HepG2 (cell line): Measurements from ENCODE around the gene NUP62. TPM values are rescaled to one million over a fixed set of nuclear protein-coding genes. Genes with fewer than 3 reads are reported as not detected.

Experiments used
- GABPB1 ChIP-seq: IDR thresholded peaks from 2 replicates; pipeline ENCODE4 v1.6.1; 2016; ENCODE audit warnings: mild to moderate bottlenecking, missing genetic modification reagents, moderate library complexity, missing compliant biosample characterization
- HDAC1 ChIP-seq: sonication (generic); formaldehyde crosslinking; IDR thresholded peaks from 2 replicates; pipeline ENCODE4 v1.5.1; 2020; ENCODE audit warnings: mild to moderate bottlenecking, missing genetic modification reagents
- JUND ChIP-seq: sonication (generic); formaldehyde crosslinking; IDR thresholded peaks from 2 replicates; pipeline ENCODE4 v1.8.0; 2022; ENCODE audit warnings: mild to moderate bottlenecking, missing genetic modification reagents
- KLF9 ChIP-seq: IDR thresholded peaks from 2 replicates; pipeline ENCODE4 v1.6.1; 2016; ENCODE audit warnings: low read depth
- MBD4 ChIP-seq: IDR thresholded peaks from 2 replicates; pipeline ENCODE4 v1.6.1; 2012; ENCODE audit warnings: low read length, inconsistent platforms, borderline replicate concordance
- MBNL3 ChIP-seq: fragments of 250-450 bp; sonication (Bioruptor Pico); conservative IDR thresholded peaks from 2 replicates; pipeline ENCODE4 v1.8.0; 2022; ENCODE audit warnings: mild to moderate bottlenecking, inconsistent platforms
- RCOR2 ChIP-seq: IDR thresholded peaks from 2 replicates; pipeline ENCODE4 v1.6.1; 2016; ENCODE audit warnings: missing biosample characterization, missing genetic modification reagents
- RNF2 ChIP-seq: fragments of 450-650 bp; conservative IDR thresholded peaks from 2 replicates; pipeline ENCODE4 v1.6.1; 2016; ENCODE audit warnings: low read depth
- TP53 ChIP-seq: sonication (generic); formaldehyde crosslinking; conservative IDR thresholded peaks from 2 replicates; pipeline ENCODE4 v1.4.0; 2020; ENCODE audit warnings: missing genetic modification reagents
- ZFP91 ChIP-seq: sonication (generic); formaldehyde crosslinking; IDR thresholded peaks from 2 replicates; pipeline ENCODE4 v1.9.0; 2022; ENCODE audit warnings: missing genetic modification reagents, mild to moderate bottlenecking, borderline replicate concordance
- ZNF367 ChIP-seq: sonication (generic); formaldehyde crosslinking; IDR thresholded peaks from 2 replicates; pipeline ENCODE4 v1.4.0; 2020; ENCODE audit warnings: missing genetic modification reagents, borderline replicate concordance
- ZNF510 ChIP-seq: sonication (generic); formaldehyde crosslinking; IDR thresholded peaks from 2 replicates; pipeline ENCODE4 v1.4.0; 2020; ENCODE audit warnings: low read depth, mild to moderate bottlenecking, missing genetic modification reagents
- ZNF776 ChIP-seq: sonication (generic); formaldehyde crosslinking; IDR thresholded peaks from 2 replicates; pipeline ENCODE4 v1.4.0; 2020; ENCODE audit warnings: mild to moderate bottlenecking, missing genetic modification reagents
- polyA plus RNA-seq, 8 experiments: library from polyadenylated mRNA; depleted of rRNA in 3 of 8; stranded (reverse) in 7 of 8; unstranded in 1 of 8; fragments of >200 nt; fragmentation: Illumina TruSeq in 4 of 8; extraction: Trizol in 4 of 8; gene quantifications; 2 replicates each; pipeline versions ENCODE4 v1.2.1 to v1.2.3, GENCODE V29; 2011 to 2016; ENCODE audit warnings: low read depth in 4 of 8, missing spikeins in 1 of 8, mixed read lengths in 1 of 8; ENCODE audit not compliant: insufficient read depth in 1 of 8
- total RNA-seq, 5 experiments: library from RNA; depleted of rRNA; stranded (reverse); fragments of >200 nt; fragmentation: Illumina TruSeq; extraction: Trizol; gene quantifications; 2 replicates each; pipeline ENCODE4 v1.2.3, GENCODE V29; 2016; ENCODE audit warnings: low read depth in 1 of 5
- TF ChIP-seq, protein P1 (sequence below): sonication (generic); formaldehyde crosslinking; IDR thresholded peaks from 2 replicates; pipeline ENCODE4 v1.4.0; 2020; ENCODE audit warnings: missing genetic modification reagents
- TF ChIP-seq, protein P2 (sequence below): IDR thresholded peaks from 2 replicates; pipeline ENCODE4 v1.6.1; 2016; ENCODE audit warnings: low read depth, control low read depth

The NUP62 gene
- total and polyA plus RNA-seq, 2 of the 13 experiments (the other 11 are each of a cell fraction or from before 2014, with no cell fraction given): 16.5 to 41.5 TPM

DNA sequence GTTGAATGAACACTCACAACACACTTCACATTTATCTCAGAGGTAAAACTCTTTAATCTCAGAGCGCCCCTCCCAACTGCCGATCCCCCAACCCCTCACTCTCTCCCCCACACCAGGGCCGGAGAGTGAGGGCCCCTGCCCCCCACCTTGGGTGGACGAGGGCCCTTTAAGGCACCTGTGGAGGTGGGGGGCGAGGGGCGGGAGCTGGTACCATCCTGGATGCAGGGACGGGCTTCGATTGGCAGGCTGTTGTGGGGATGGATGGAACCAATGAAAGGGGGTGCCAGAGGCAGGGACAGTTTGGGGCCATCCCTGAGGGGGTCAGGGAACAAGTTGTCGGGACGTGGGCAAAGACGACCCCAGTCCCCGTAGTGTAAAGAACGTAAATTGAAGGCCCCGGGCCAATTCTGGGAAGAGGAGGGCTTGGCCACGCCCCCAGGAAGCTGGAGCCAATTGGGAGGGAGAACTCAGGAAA lies 60.3 kb downstream of the NUP62 start (continued):
- no peak for TF ChIP-seq MBNL3
- TF ChIP-seq ZNF776 (CRISPR knock-in tag): no peak
- TF ChIP-seq, protein P1, sequence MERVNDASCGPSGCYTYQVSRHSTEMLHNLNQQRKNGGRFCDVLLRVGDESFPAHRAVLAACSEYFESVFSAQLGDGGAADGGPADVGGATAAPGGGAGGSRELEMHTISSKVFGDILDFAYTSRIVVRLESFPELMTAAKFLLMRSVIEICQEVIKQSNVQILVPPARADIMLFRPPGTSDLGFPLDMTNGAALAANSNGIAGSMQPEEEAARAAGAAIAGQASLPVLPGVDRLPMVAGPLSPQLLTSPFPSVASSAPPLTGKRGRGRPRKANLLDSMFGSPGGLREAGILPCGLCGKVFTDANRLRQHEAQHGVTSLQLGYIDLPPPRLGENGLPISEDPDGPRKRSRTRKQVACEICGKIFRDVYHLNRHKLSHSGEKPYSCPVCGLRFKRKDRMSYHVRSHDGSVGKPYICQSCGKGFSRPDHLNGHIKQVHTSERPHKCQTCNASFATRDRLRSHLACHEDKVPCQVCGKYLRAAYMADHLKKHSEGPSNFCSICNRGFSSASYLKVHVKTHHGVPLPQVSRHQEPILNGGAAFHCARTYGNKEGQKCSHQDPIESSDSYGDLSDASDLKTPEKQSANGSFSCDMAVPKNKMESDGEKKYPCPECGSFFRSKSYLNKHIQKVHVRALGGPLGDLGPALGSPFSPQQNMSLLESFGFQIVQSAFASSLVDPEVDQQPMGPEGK: peak; percentile 78
- TF ChIP-seq RNF2: no peak
- no peak for TF ChIP-seq JUND (CRISPR knock-in tag)
- TF ChIP-seq HDAC1 (CRISPR knock-in tag): peak; percentile 11; the same call in 1 of the 2 replicates
- TF ChIP-seq, protein P2, sequence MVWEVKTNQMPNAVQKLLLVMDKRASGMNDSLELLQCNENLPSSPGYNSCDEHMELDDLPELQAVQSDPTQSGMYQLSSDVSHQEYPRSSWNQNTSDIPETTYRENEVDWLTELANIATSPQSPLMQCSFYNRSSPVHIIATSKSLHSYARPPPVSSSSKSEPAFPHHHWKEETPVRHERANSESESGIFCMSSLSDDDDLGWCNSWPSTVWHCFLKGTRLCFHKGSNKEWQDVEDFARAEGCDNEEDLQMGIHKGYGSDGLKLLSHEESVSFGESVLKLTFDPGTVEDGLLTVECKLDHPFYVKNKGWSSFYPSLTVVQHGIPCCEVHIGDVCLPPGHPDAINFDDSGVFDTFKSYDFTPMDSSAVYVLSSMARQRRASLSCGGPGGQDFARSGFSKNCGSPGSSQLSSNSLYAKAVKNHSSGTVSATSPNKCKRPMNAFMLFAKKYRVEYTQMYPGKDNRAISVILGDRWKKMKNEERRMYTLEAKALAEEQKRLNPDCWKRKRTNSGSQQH (CRISPR knock-in tag): no peak
- no peak for TF ChIP-seq ZNF367 (CRISPR knock-in tag)
- no peak for TF ChIP-seq GABPB1
- TF ChIP-seq TP53: no peak
- TF ChIP-seq MBD4: no peak
- TF ChIP-seq ZNF510 (CRISPR knock-in tag): 0 out of 2 replicates have a peak, but pooled peaks have one; percentile 56
- TF ChIP-seq KLF9 (CRISPR knock-in tag): no peak
- TF ChIP-seq ZFP91 (CRISPR knock-in tag): peak; percentile 100
- TF ChIP-seq RCOR2 (CRISPR knock-in tag): no peak
